GM12875 (cell line): ENCODE measurements around the gene MYMX.

ENCODE experiments used
- H3K4me3 ChIP-seq: one replicate; pipeline ENCODE4 v1.5.1; 2011; ENCODE audit warnings: low read depth, low read length, control low read depth
- CTCF ChIP-seq: IDR thresholded peaks from 2 replicates; pipeline ENCODE4 v1.5.1; 2011; ENCODE audit warnings: low read depth, mild to moderate bottlenecking, control low read depth, inconsistent platforms, low read length, moderate library complexity, borderline replicate concordance; ENCODE audit not compliant: insufficient read depth

The MYMX gene

GRCh38 chr6:44176130-44176761, 40.5 kb upstream of the MYMX start:
- H3K4me3 ChIP-seq: no peak overlapping the region
- TF ChIP-seq CTCF: no peak

DNA sequence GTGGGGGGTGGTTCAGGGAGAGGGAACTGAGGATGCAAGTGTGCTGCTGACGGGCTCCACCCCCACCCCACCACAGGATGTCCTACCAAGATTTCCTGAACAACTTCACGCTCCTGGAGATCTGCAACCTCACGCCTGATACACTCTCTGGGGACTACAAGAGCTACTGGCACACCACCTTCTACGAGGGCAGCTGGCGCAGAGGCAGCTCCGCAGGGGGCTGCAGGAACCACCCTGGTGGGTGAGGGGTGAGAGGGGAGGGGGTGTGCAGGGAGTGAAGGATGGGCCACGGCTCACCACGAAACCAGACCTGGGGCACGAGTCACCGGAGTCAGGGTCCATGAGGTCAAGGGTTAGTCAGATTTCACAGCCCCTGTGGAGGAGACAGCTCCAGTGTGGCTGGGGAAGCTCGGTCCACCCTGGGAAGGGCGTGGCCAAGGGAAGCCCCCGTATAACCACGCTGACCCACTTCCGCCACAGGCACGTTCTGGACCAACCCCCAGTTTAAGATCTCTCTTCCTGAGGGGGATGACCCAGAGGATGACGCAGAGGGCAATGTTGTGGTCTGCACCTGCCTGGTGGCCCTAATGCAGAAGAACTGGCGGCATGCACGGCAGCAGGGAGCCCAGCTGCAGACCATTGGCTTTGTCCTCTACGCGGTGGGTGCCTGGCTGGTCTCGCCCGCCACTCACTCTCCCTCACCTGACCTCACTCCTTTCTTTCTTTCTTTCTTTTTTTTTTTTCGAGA, 39.8 kb upstream of the MYMX start:
- no peak for TF ChIP-seq CTCF
- peak overlapping the region; percentile 17 for H3K4me3 ChIP-seq

GRCh38 chr6:44177691-44178423, 38.9 kb upstream of the MYMX start:
- H3K4me3 ChIP-seq: no peak overlapping the region
- no peak for TF ChIP-seq CTCF

DNA sequence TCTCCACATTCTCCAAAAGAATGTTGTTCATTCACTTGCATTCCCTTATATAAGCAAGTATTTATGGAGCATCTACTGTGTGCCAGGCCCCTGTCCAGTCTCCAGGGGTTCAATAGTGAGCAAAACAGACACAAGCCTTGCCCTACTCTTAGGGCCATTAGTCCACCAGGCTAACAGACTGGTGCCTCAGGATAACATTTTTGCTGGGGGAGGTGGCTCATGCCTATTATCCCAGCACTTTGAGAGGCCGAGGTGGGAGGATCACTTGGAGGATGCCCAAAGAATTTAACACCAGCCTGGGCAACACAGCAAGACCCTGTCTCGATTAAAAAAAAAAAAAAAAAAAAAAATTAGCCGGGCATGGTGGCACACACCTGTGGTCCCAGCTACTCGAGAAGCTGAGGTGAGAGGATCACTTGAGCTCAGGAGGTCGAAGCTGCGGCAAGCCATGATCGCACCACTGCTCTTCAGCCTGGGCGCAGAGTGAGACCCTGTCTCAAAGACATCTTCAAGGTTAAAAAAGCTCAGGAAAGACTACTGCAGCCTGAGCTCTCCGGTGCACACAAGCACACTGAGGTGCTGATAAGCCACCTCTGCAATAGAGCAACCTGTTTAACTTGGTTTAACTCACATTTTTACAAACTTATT, 38.2 kb upstream of the MYMX start:
- no peak overlapping the region for H3K4me3 ChIP-seq
- no peak for TF ChIP-seq CTCF

- no peak overlapping the region for H3K4me3 ChIP-seq
- TF ChIP-seq CTCF: no peak
Measured at GRCh38 chr6:44179072-44179536, 37.6 kb upstream of the MYMX start.

GRCh38 chr6:44179648-44180047, 37.1 kb upstream of the MYMX start:
- no peak for TF ChIP-seq CTCF
- H3K4me3 ChIP-seq: no peak overlapping the region
